Inferior parietal cortex (tissue), 1 donor: Measurements from ENCODE around the gene EXO5.
A peak's percentile ranks its signal among the peaks of the same experiment; 100 is the strongest.
"Not testable (repeated sequence)": the region's sequence is repeated elsewhere in the genome, so short reads cannot be mapped to it uniquely, and the experiment has no call there.

Experiments
- DNase-seq: peaks from one replicate; pipeline ENCODE4 v3.0.0-alpha.2; 2016; ENCODE audit errors: extremely low spot score

Gene EXO5, protein sequence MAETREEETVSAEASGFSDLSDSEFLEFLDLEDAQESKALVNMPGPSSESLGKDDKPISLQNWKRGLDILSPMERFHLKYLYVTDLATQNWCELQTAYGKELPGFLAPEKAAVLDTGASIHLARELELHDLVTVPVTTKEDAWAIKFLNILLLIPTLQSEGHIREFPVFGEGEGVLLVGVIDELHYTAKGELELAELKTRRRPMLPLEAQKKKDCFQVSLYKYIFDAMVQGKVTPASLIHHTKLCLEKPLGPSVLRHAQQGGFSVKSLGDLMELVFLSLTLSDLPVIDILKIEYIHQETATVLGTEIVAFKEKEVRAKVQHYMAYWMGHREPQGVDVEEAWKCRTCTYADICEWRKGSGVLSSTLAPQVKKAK

DNA sequence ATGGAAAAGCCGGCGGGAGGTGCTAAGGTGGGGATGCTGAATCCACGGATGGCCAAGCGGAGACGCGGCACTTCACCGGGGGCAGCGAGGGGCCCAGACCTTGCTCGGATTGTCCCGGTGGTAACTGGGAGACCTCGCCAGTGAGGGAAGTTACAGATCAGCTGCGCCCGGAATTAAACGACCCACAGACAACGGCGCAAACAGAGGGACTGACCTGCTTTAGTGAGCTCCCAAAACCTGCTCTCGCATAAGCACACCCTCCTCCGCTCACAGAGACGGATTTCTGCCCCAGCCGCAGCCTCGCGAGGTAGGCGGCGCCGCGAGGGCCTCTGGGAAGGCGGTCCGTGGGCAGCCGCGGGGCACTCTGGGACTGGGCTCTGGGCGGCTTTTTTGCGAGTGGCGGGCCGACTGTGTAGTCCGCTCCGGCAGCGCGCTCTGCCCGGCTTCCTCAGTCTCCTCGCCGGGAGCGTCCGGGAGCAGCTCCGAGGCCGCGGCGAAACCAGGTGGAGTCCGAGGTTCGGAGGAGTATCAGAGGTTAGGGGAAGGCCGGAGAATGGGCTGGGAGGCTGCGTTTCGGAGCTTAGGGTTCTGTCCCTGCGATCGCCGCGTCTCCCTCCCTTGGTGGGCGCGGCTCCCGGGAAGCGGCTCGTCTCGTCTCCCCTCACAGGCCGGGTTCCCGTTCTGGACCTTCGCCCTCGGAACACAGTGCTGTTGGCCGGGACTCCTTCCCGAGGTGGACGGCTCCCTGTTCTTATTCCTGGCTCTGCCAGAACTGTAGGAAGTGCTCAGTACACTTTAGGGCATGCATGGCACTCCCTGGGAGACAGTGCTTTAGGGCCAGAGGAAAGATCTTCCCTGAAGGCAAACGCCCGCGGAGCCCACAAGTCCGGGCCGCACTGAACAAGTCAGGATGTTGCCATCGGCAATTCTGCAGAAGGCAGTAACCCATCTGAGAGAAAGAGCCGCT lies at the start of gene EXO5:
Gene EXO5 (plus strand): TSS at position 393 of the 967 bp plus-strand sequence. CDS start 5,778 bp downstream, outside the sequence.
- peak; percentile 73 for DNase-seq

- DNase-seq: no peak
These were observed 45.5 kb upstream of the EXO5 start for GRCh38 chr1:40462956-40463590.

DNA sequence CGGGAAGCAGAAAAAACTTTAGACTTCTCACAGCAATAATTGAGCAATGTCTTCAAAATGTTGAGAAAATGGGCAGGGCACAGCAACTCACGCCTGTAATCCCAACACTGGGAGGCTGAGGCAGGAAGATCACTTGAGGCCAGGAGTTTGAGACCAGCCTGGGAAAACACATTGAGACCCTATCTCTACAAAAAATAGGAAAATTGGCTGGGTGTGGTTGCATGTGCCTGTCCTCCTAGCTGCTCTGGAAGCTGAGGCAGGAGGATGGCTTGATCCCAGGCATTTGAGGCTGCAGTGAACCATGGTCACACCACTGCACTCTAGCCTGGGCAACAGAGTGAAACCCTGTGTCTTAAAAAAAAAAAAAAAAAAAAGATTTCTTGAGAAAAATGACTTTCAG lies 39.2 kb upstream of the EXO5 start:
- no peak for DNase-seq

DNA sequence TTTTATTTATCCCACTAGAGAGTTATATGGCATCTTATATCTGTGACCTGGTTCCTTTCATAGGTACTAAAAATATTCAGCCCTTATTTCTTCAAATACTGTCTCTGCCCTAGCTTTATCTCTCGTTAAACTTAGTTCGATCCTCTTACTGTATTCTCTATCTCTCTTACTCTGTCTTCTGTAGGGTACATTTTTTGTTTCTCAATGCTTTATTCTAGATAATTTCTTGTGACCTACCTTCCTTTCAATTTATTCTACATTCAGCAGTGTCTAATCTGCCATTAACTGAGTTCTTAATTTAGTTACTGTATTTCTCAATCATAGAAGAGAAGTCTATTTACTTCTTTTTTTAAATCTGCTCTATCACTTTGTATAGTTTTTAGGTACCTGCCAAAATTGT lies 33.3 kb upstream of the EXO5 start:
- no peak for DNase-seq

- DNase-seq: peak; percentile 12
These were observed 31.5 kb upstream of the EXO5 start, which contains the start of gene ZFP69 for GRCh38 chr1:40476924-40477677. Gene ZFP69 (plus strand): TSS chr1:40477290. CDS start chr1:40479362, 2,072 bp downstream.

GRCh38 chr1:40477678-40478053 lies 30.9 kb upstream of the EXO5 start:
- DNase-seq: peak; percentile 4

GRCh38 chr1:40478276-40478675 lies 30.3 kb upstream of the EXO5 start:
- DNase-seq: no peak

- no peak for DNase-seq
These were observed 29.4 kb upstream of the EXO5 start for GRCh38 chr1:40479156-40479555.

- no peak for DNase-seq
These were observed 13.2 kb upstream of the EXO5 start for GRCh38 chr1:40495315-40495903.

DNA sequence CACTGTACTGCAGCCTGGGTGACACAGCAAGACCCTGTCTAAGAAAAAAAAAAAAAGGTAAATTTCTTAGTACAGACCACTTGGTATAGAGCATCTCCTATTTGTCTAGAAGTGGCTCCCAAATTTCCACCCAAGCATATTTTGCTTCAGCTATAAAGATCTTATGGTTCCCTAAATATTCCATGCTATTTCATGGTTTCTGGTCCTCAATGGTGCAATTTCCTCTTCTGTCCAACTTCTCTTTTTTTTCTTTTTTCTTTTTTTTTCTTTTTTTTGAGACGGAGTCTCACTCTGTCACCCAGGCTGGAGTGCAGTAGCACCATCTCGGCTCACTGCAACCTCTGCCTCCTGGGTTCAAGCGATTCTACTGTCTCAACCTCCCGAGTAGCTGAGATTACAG lies 5.9 kb upstream of the EXO5 start:
- not testable (repeated sequence) for DNase-seq

- DNase-seq: no peak
These were observed 594 bp upstream of the EXO5 start for GRCh38 chr1:40507973-40508372.

DNA sequence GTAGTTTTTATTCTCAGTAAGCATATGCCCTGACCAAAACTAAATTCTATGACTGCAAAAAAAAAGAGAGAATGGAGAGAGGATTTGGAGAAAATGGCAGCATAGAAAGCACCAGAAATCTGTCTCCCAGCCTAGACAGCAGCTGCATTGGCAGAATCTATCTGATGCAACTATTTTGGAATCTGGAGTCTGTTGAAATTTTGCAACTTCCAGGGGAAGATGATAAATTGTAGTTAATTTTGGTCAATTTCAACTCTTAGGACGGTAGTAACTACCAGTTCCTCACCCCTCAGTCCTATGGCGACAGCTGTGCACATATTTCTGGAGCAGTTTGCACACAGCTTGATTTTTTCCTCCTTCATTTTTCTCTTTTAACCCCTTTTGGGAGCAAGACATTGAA lies 10.9 kb downstream of the EXO5 start:
- DNase-seq: no peak

DNA sequence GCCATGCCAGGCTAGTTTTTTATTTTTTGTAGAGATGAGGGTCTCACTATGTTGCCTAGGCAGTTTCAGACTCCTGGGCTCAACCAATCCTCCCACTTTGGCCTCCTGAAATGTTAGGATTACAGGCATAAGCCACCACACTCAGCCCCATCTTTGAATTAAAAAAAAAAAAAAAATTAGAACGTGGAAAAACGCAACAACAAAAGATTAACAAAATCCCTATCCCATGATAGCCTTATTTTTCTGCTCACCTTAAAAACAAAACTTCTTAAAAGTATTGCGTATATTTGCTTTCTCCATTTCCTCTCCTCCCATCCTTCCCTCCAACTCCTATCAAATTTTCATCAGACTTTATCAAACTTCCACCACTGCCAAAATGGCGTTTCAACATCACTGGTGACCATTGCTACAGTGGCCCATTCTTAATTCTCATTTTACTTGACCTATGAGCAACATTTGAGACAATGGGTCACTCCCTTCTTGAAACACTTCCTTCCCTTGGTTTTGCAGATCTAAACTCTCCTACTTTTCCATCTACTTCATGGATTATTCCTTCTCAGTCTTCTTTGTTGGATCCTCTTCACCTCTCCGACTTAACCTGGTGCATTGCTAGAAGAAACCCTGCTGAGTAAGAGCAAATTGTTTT lies 22.3 kb downstream of the EXO5 start:
- DNase-seq: no peak

GRCh38 chr1:40531381-40532061 lies 23.0 kb downstream of the EXO5 start, which contains the start of gene ZNF684:
Gene ZNF684 (plus strand): TSS chr1:40531637. CDS start chr1:40533167, 1,530 bp downstream.
- DNase-seq: peak; percentile 98

GRCh38 chr1:40532062-40532389 lies 23.5 kb downstream of the EXO5 start:
- DNase-seq: no peak

DNA sequence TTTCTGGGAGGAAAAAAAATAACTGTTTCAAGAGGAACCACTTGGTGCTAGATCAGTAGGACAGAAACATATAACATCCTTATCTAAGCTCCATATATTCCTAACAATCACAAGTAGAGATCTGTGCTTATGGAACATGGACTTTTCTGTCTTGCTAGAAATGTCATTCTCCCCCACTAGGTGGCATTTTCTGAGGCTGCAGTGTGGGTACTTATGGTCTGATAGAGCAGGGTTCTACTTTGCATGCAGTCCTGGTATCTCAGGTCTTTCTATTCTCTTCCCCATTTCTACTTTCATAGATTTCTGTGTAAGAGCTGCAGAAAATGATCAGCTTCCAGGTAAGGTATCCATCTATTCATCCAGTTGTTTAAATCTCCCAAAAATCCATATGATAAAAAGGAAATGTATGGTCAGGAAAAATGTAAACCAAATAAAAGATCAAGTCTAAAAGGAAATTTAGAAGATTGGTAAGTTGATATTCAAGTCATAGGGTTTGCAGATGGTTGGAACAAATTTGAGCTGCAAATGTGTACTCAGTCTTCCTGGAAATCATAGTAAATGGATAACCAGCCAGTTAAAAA lies 24.4 kb downstream of the EXO5 start:
- DNase-seq: peak; percentile 69

DNA sequence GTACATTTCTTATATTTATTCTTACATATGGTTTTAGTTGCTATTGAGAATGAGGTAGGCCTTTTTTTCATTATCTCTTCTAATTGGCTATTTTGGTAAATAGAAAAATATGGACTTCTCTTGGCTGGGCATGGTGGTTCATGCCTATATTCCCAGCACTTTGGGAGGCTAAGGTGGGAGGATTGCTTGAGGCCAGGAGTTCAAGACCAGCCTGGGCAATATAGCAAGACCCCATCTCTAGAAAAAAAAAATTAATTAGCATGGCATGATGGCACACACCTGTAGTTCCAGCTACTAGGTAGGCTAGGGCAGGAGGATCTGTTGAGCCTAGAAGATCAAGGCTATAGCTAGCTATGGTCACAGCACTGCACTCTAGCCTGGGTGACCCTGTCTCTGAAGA lies 26.0 kb downstream of the EXO5 start:
- DNase-seq: no peak

GRCh38 chr1:40535732-40536131 lies 27.2 kb downstream of the EXO5 start:
- no peak for DNase-seq

DNA sequence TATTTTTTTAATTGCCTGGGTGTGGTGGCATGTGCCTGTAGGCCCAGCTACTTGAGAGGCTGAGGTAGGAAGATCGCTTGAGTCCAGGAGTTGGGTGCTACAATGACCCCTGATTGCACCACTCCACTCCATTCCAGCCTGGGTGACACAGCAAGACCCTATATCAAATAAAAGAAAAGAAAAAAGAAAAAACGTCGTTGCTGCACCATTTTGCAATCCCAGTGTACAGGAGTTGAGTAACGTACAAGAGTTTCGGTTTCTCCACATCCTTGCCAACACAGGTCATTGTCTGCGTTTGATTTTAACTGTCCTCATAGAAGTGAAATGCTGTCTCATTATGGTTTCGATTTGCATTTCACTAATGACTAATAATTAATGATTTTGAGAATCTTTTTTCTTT lies 30.8 kb downstream of the EXO5 start:
- no peak for DNase-seq

DNA sequence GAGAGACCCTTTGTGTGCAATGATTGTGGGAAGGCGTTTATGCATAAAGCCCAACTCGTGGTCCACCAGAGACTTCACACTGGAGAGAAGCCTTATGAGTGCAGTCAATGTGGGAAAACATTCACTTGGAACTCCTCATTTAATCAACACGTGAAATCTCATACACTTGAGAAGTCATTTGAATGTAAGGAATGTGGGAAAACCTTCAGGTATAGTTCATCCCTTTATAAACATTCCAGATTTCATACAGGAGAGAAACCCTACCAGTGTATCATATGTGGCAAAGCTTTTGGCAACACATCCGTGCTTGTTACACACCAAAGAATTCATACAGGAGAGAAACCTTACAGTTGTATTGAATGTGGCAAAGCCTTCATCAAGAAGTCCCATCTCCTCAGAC lies 38.4 kb downstream of the EXO5 start:
- DNase-seq: no peak
